ENCODE data around the gene CD180.

The CD180 gene

GRCh38 chr5:67168069-67168468 is 28.5 kb downstream of the CD180 start:
- Histone ChIP-seq H3K27me3 (ENCODE audit: insufficient read depth, low read depth) (no peaks in the 10 kb centered on the region), H3K4me2 (no peak overlapping the region), H3K4me1 (ENCODE audit: low read depth, poor library complexity, severe bottlenecking) (no peaks in the 10 kb centered on the region), H4K20me1 (ENCODE audit: insufficient read depth) (no peaks in the 10 kb centered on the region), H3K4me3 (IDR thresholded peaks at IDR 0.05; ENCODE audit: insufficient read depth, low read depth, low read length) (no peak overlapping the region), H2AFZ (ENCODE audit: low read depth) (no peak overlapping the region), H3K36me3 (ENCODE audit: insufficient read depth) (no peaks in the 10 kb centered on the region), H3K9ac (no peak overlapping the region), H3K79me2 (ENCODE audit: insufficient read depth, low read depth) (no peaks in the 10 kb centered on the region), H3K27ac (no peak overlapping the region)
- TF ChIP-seq CTCF (conservative IDR thresholded peaks at IDR 0.05; ENCODE audit: low read depth, low read length), result no peak

GRCh38 chr5:67166460-67167285 is 29.9 kb downstream of the CD180 start:
- Histone ChIP-seq H3K4me1 (ENCODE audit: low read depth, poor library complexity, severe bottlenecking) (no peaks in the 10 kb centered on the region), H2AFZ (ENCODE audit: low read depth) (peak overlapping the region; percentile 36; the same call in 1 of the 2 replicates), H3K4me2 (no peak overlapping the region), H3K27ac (no peak overlapping the region), H3K4me3 (IDR thresholded peaks at IDR 0.05; ENCODE audit: insufficient read depth, low read depth, low read length) (no peak overlapping the region), H4K20me1 (ENCODE audit: insufficient read depth) (no peaks in the 10 kb centered on the region), H3K79me2 (ENCODE audit: insufficient read depth, low read depth) (no peaks in the 10 kb centered on the region), H3K9ac (no peak overlapping the region), H3K27me3 (ENCODE audit: insufficient read depth, low read depth) (no peaks in the 10 kb centered on the region), H3K36me3 (ENCODE audit: insufficient read depth) (no peaks in the 10 kb centered on the region)
- no peak; the same call in 1 of the 2 replicates for TF ChIP-seq CTCF (conservative IDR thresholded peaks at IDR 0.05; ENCODE audit: low read depth, low read length)

DNA sequence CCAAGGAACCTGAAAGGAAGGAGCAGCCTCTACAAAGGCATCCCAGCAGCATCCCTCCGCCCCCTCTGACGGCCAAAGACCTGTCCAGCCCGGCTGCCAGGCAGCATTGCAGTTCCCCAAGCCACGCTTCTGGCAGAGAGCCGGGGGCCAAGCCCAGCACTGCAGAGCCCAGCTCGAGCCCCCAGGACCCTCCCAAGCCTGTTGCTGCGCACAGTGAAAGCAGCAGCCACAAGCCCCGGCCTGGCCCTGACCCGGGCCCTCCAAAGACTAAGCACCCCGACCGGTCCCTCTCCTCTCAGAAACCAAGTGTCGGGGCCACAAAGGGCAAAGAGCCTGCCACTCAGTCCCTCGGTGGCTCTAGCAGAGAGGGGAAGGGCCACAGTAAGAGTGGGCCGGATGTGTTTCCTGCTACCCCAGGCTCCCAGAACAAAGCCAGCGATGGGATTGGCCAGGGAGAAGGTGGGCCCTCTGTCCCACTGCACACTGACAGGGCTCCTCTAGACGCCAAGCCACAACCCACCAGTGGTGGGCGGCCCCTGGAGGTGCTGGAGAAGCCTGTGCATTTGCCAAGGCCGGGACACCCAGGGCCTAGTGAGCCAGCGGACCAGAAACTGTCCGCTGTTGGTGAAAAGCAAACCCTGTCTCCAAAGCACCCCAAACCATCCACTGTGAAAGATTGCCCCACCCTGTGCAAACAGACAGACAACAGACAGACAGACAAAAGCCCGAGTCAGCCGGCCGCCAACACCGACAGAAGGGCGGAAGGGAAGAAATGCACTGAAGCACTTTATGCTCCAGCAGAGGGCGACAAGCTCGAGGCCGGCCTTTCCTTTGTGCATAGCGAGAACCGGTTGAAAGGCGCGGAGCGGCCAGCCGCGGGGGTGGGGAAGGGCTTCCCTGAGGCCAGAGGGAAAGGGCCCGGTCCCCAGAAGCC is 30.8 kb downstream of the CD180 start:
- Histone ChIP-seq H3K9ac (no peak overlapping the region), H2AFZ (ENCODE audit: low read depth) (peak overlapping the region; percentile 36; the same call in 1 of the 2 replicates), H4K20me1 (ENCODE audit: insufficient read depth) (no peaks in the 10 kb centered on the region), H3K36me3 (ENCODE audit: insufficient read depth) (no peaks in the 10 kb centered on the region), H3K4me2 (no peak overlapping the region), H3K27ac (no peak overlapping the region), H3K4me1 (ENCODE audit: low read depth, poor library complexity, severe bottlenecking) (no peaks in the 10 kb centered on the region), H3K79me2 (ENCODE audit: insufficient read depth, low read depth) (no peaks in the 10 kb centered on the region), H3K4me3 (IDR thresholded peaks at IDR 0.05; ENCODE audit: insufficient read depth, low read depth, low read length) (no peak overlapping the region), H3K27me3 (ENCODE audit: insufficient read depth, low read depth) (no peaks in the 10 kb centered on the region)
- TF ChIP-seq CTCF (conservative IDR thresholded peaks at IDR 0.05; ENCODE audit: low read depth, low read length), result peak; percentile 52

DNA sequence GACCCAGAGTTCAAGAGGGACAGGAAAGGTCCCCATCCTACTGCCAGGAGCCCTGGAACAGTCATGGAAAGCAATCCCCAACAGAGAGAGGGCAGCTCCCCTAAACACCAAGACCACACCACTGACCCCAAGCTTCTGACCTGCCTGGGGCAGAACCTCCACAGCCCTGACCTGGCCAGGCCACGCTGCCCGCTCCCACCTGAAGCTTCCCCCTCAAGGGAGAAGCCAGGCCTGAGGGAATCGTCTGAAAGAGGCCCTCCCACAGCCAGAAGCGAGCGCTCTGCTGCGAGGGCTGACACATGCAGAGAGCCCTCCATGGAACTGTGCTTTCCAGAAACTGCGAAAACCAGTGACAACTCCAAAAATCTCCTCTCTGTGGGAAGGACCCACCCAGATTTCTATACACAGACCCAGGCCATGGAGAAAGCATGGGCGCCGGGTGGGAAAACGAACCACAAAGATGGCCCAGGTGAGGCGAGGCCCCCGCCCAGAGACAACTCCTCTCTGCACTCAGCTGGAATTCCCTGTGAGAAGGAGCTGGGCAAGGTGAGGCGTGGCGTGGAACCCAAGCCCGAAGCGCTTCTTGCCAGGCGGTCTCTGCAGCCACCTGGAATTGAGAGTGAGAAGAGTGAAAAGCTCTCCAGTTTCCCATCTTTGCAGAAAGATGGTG is 31.6 kb downstream of the CD180 start:
- Histone ChIP-seq H2AFZ (ENCODE audit: low read depth) (no peak overlapping the region), H4K20me1 (ENCODE audit: insufficient read depth) (no peaks in the 10 kb centered on the region), H3K27ac (no peak overlapping the region), H3K4me3 (IDR thresholded peaks at IDR 0.05; ENCODE audit: insufficient read depth, low read depth, low read length) (no peak overlapping the region), H3K27me3 (ENCODE audit: insufficient read depth, low read depth) (no peaks in the 10 kb centered on the region), H3K9ac (no peak overlapping the region), H3K79me2 (ENCODE audit: insufficient read depth, low read depth) (no peaks in the 10 kb centered on the region), H3K4me1 (ENCODE audit: low read depth, poor library complexity, severe bottlenecking) (no peaks in the 10 kb centered on the region), H3K4me2 (no peak overlapping the region), H3K36me3 (ENCODE audit: insufficient read depth) (no peaks in the 10 kb centered on the region)
- no peak for TF ChIP-seq CTCF (conservative IDR thresholded peaks at IDR 0.05; ENCODE audit: low read depth, low read length)
